GM18505 (cell line): Measurements from ENCODE around the gene WBP2.

Source experiments
- ATAC-seq: cut with Tn5 transposase; IDR thresholded peaks from one replicate; pipeline ENCODE4 v1.9.1; 2021; ENCODE audit not compliant: unreplicated experiment
- POLR2A ChIP-seq: IDR thresholded peaks from 4 replicates; pipeline ENCODE4 v1.6.1; 2011; ENCODE audit warnings: borderline replicate concordance; ENCODE audit not compliant: insufficient read depth, insufficient read length; ENCODE audit errors: extremely low read depth

Gene WBP2

GRCh38 chr17:75855310-75856061 is at the start of gene WBP2:
Gene WBP2, minus strand, starts transcription at chr17:75855335. Its CDS starts 38 bp downstream, at chr17:75855297.
- TF ChIP-seq POLR2A, result peak; percentile 98
- peak; percentile 78 for ATAC-seq

- no peak for ATAC-seq
- TF ChIP-seq POLR2A, result no peak
Measured at GRCh38 chr17:75902406-75902805, 47.3 kb upstream of the WBP2 start.

- no peak for TF ChIP-seq POLR2A
- ATAC-seq, result no peak
Measured at GRCh38 chr17:75901727-75902126, 46.6 kb upstream of the WBP2 start.

GRCh38 chr17:75900691-75901533 is 45.8 kb upstream of the WBP2 start:
- no peak for TF ChIP-seq POLR2A
- ATAC-seq, result no peak

- no peak for TF ChIP-seq POLR2A
Measured at GRCh38 chr17:75899767-75900468, 44.8 kb upstream of the WBP2 start.

GRCh38 chr17:75899353-75899752 is 44.2 kb upstream of the WBP2 start:
- ATAC-seq, result no peak

More at GRCh38 chr17:75899767-75900468, 44.8 kb upstream of the WBP2 start:
- no peak for ATAC-seq

GRCh38 chr17:75898791-75899190 is 43.7 kb upstream of the WBP2 start:
- no peak for ATAC-seq
- no peak for TF ChIP-seq POLR2A

More at GRCh38 chr17:75899353-75899752, 44.2 kb upstream of the WBP2 start:
- TF ChIP-seq POLR2A, result no peak

GRCh38 chr17:75898065-75898464 is 42.9 kb upstream of the WBP2 start:
- TF ChIP-seq POLR2A, result no peak
- ATAC-seq, result no peak

- no peak for ATAC-seq
- no peak for TF ChIP-seq POLR2A
Measured at GRCh38 chr17:75897160-75898019, 42.3 kb upstream of the WBP2 start.

GRCh38 chr17:75896415-75897159 is 41.5 kb upstream of the WBP2 start, which contains the start of gene TRIM65:
Gene TRIM65, minus strand, starts transcription at chr17:75896951. Its CDS starts 14 bp downstream, at chr17:75896937.
- ATAC-seq, result peak; percentile 53
- TF ChIP-seq POLR2A, result peak; percentile 86

GRCh38 chr17:75895370-75896155 is 40.4 kb upstream of the WBP2 start:
- no peak for ATAC-seq
- no peak for TF ChIP-seq POLR2A

GRCh38 chr17:75894049-75894733 is 39.1 kb upstream of the WBP2 start:
- ATAC-seq, result no peak
- no peak for TF ChIP-seq POLR2A
